ENCODE data around the gene ST7.

ST7 gene

GRCh38 chr7:117096330-117096729, 143.0 kb downstream of the ST7 start:
- Histone ChIP-seq H3K27ac (no peak overlapping the region), H3K27me3 (no peaks in the 10 kb centered on the region), H3K4me1 (peaks cover 0 to 45% (median 3%) of the 10 kb centered on the region in 4 donors), H3K36me3 (no peaks in the 10 kb centered on the region), H3K4me3 (no peak overlapping the region), H3K9me3 (no peaks in the 10 kb centered on the region)
- DNase-seq = no peak
- TF ChIP-seq CTCF (IDR thresholded peaks at IDR 0.05) = no peak
- intact Hi-C loops (cut with DNase I; ENCODE audit: low total_unique reads) = no loop called here

GRCh38 chr7:117096942-117097341, 143.6 kb downstream of the ST7 start:
- Histone ChIP-seq H3K27me3 (no peaks in the 10 kb centered on the region), H3K4me1 (peaks cover 0 to 45% (median 3%) of the 10 kb centered on the region in 4 donors), H3K36me3 (no peaks in the 10 kb centered on the region), H3K9me3 (no peaks in the 10 kb centered on the region), H3K27ac (no peak overlapping the region), H3K4me3 (no peak overlapping the region)
- TF ChIP-seq CTCF (IDR thresholded peaks at IDR 0.05) = no peak
- no peak for DNase-seq
- intact Hi-C loops (cut with DNase I; ENCODE audit: low total_unique reads) = no loop called here

- no peaks in the 10 kb centered on the region for H3K27me3 ChIP-seq
- peaks cover 0 to 38% (median 3%) of the 10 kb centered on the region in 4 donors for H3K4me1 ChIP-seq
- no peaks in the 10 kb centered on the region for H3K9me3 ChIP-seq
- intact Hi-C loops (cut with DNase I; ENCODE audit: low total_unique reads) = no loop called here
- no peak for TF ChIP-seq CTCF (IDR thresholded peaks at IDR 0.05)
- H3K36me3 ChIP-seq = no peaks in the 10 kb centered on the region
- H3K27ac ChIP-seq = no peak overlapping the region
- no peak for DNase-seq
- no peak overlapping the region for H3K4me3 ChIP-seq
These were observed 144.6 kb downstream of the ST7 start for GRCh38 chr7:117097860-117098259.

GRCh38 chr7:117098457-117098856, 145.2 kb downstream of the ST7 start:
- no peaks in the 10 kb centered on the region for H3K9me3 ChIP-seq
- H3K27me3 ChIP-seq = no peaks in the 10 kb centered on the region
- H3K36me3 ChIP-seq = no peaks in the 10 kb centered on the region
- no peak overlapping the region for H3K4me3 ChIP-seq
- H3K4me1 ChIP-seq = peaks cover 0 to 36% (median 3%) of the 10 kb centered on the region in 4 donors
- no peak overlapping the region for H3K27ac ChIP-seq
- DNase-seq = no peak
- no peak for TF ChIP-seq CTCF (IDR thresholded peaks at IDR 0.05)
- intact Hi-C loops (cut with DNase I; ENCODE audit: low total_unique reads) = no loop called here

GRCh38 chr7:117101026-117101425, 147.7 kb downstream of the ST7 start:
- H3K4me3 ChIP-seq = no peak overlapping the region
- H3K9me3 ChIP-seq = no peaks in the 10 kb centered on the region
- no peak overlapping the region for H3K27ac ChIP-seq
- intact Hi-C loops (cut with DNase I; ENCODE audit: low total_unique reads) = no loop called here
- DNase-seq = no peak
- no peak for TF ChIP-seq CTCF (IDR thresholded peaks at IDR 0.05)
- no peaks in the 10 kb centered on the region for H3K27me3 ChIP-seq
- no peaks in the 10 kb centered on the region for H3K36me3 ChIP-seq
- peaks cover 0 to 41% (median 13%) of the 10 kb centered on the region in 4 donors for H3K4me1 ChIP-seq

All from tibial artery (tissue), 4 donors.